ENCODE measurements around the gene OR12D2.
"Not testable (repeated sequence)": the region's sequence is repeated elsewhere in the genome, so short reads cannot be mapped to it uniquely, and the experiment has no call there.

Gene OR12D2

GRCh38 chr6:29419516-29419915 is 24.1 kb downstream of the OR12D2 start:
- Histone ChIP-seq H3K27ac (ENCODE audit: low read depth, low read length, severe bottlenecking) (peak overlapping the region; percentile 30), H3K4me3 (ENCODE audit: extremely low read depth, insufficient read depth, low read length, poor library complexity, severe bottlenecking) (no peak overlapping the region), H3K4me1 (ENCODE audit: control insufficient read depth, insufficient read depth, low read length, poor library complexity, severe bottlenecking) (peaks cover 5% of the 10 kb centered on the region), H3K9me3 (ENCODE audit: control insufficient read depth, low read length) (no peaks in the 10 kb centered on the region), H3K36me3 (ENCODE audit: control insufficient read depth, insufficient read depth, low read length) (no peaks in the 10 kb centered on the region)
- 82 to 88% methylated on average over 1 of the region's 3 CpGs for WGBS, 2 experiments (ENCODE audit: insufficient coverage in 2 of 2)

GRCh38 chr6:29424168-29424567 is 28.7 kb downstream of the OR12D2 start:
- Histone ChIP-seq H3K4me1 (ENCODE audit: control insufficient read depth, insufficient read depth, low read length, poor library complexity, severe bottlenecking) (peaks cover 3% of the 10 kb centered on the region), H3K36me3 (ENCODE audit: control insufficient read depth, insufficient read depth, low read length) (no peaks in the 10 kb centered on the region), H3K27ac (ENCODE audit: low read depth, low read length, severe bottlenecking) (no peak overlapping the region), H3K4me3 (ENCODE audit: extremely low read depth, insufficient read depth, low read length, poor library complexity, severe bottlenecking) (no peak overlapping the region), H3K9me3 (ENCODE audit: control insufficient read depth, low read length) (no peaks in the 10 kb centered on the region)
- WGBS, 2 experiments (ENCODE audit: insufficient coverage in 2 of 2): no CpG with 5 or more reads among the region's 2 CpGs

- no peak overlapping the region for H3K27ac ChIP-seq (ENCODE audit: low read depth, low read length, severe bottlenecking)
- H3K4me3 ChIP-seq (ENCODE audit: extremely low read depth, insufficient read depth, low read length, poor library complexity, severe bottlenecking): no peak overlapping the region
- WGBS, 2 experiments (ENCODE audit: insufficient coverage in 2 of 2): 100% methylated on average over 1 of the region's 2 CpGs; no CpG with 5 or more reads in 1 of the 2 experiments
- H3K9me3 ChIP-seq (ENCODE audit: control insufficient read depth, low read length): no peaks in the 10 kb centered on the region
- H3K4me1 ChIP-seq (ENCODE audit: control insufficient read depth, insufficient read depth, low read length, poor library complexity, severe bottlenecking): no peaks in the 10 kb centered on the region
- no peaks in the 10 kb centered on the region for H3K36me3 ChIP-seq (ENCODE audit: control insufficient read depth, insufficient read depth, low read length)
Observed at GRCh38 chr6:29424575-29424974, 29.1 kb downstream of the OR12D2 start.

- H3K36me3 ChIP-seq (ENCODE audit: control insufficient read depth, insufficient read depth, low read length): no peaks in the 10 kb centered on the region
- WGBS, 2 experiments (ENCODE audit: insufficient coverage in 2 of 2): no CpG with 5 or more reads among the region's 1 CpG
- H3K27ac ChIP-seq (ENCODE audit: low read depth, low read length, severe bottlenecking): no peak overlapping the region
- H3K4me1 ChIP-seq (ENCODE audit: control insufficient read depth, insufficient read depth, low read length, poor library complexity, severe bottlenecking): no peaks in the 10 kb centered on the region
- no peak overlapping the region for H3K4me3 ChIP-seq (ENCODE audit: extremely low read depth, insufficient read depth, low read length, poor library complexity, severe bottlenecking)
- no peaks in the 10 kb centered on the region for H3K9me3 ChIP-seq (ENCODE audit: control insufficient read depth, low read length)
Observed at GRCh38 chr6:29425075-29425474, 29.6 kb downstream of the OR12D2 start.

GRCh38 chr6:29426654-29427053 is 31.2 kb downstream of the OR12D2 start:
- H3K4me1 ChIP-seq (ENCODE audit: control insufficient read depth, insufficient read depth, low read length, poor library complexity, severe bottlenecking): no peaks in the 10 kb centered on the region
- no peaks in the 10 kb centered on the region for H3K9me3 ChIP-seq (ENCODE audit: control insufficient read depth, low read length)
- no peak overlapping the region for H3K27ac ChIP-seq (ENCODE audit: low read depth, low read length, severe bottlenecking)
- WGBS, 2 experiments (ENCODE audit: insufficient coverage in 2 of 2): 80 to 100% methylated on average over 1 to 2 of the region's 3 CpGs
- H3K36me3 ChIP-seq (ENCODE audit: control insufficient read depth, insufficient read depth, low read length): no peaks in the 10 kb centered on the region
- no peak overlapping the region for H3K4me3 ChIP-seq (ENCODE audit: extremely low read depth, insufficient read depth, low read length, poor library complexity, severe bottlenecking)

GRCh38 chr6:29436730-29437129 is 41.3 kb downstream of the OR12D2 start:
- not testable (repeated sequence) for H3K4me1 ChIP-seq (ENCODE audit: control insufficient read depth, insufficient read depth, low read length, poor library complexity, severe bottlenecking); H3K36me3 ChIP-seq (ENCODE audit: control insufficient read depth, insufficient read depth, low read length); H3K9me3 ChIP-seq (ENCODE audit: control insufficient read depth, low read length); H3K4me3 ChIP-seq (ENCODE audit: extremely low read depth, insufficient read depth, low read length, poor library complexity, severe bottlenecking); H3K27ac ChIP-seq (ENCODE audit: low read depth, low read length, severe bottlenecking)
- 79 to 95% methylated on average over 4 to 15 of the region's 18 CpGs for WGBS, 2 experiments (ENCODE audit: insufficient coverage in 2 of 2)

- H3K4me1 ChIP-seq (ENCODE audit: control insufficient read depth, insufficient read depth, low read length, poor library complexity, severe bottlenecking): no peaks in the 10 kb centered on the region
- no peaks in the 10 kb centered on the region for H3K36me3 ChIP-seq (ENCODE audit: control insufficient read depth, insufficient read depth, low read length)
- no peak within 1 kb of the TSS for H3K27ac ChIP-seq (ENCODE audit: low read depth, low read length, severe bottlenecking)
- H3K4me3 ChIP-seq (ENCODE audit: extremely low read depth, insufficient read depth, low read length, poor library complexity, severe bottlenecking): no peak within 1 kb of the TSS
- H3K9me3 ChIP-seq (ENCODE audit: control insufficient read depth, low read length): peaks cover 4% of the 10 kb centered on the region
Observed at GRCh38 chr6:29439006-29439405, 43.6 kb downstream of the OR12D2 start, which contains the start of gene OR10C1. Gene OR10C1, plus strand, starts transcription at chr6:29439306. Its CDS starts 710 bp downstream, at chr6:29440016.

GRCh38 chr6:29442719-29443118 is 47.3 kb downstream of the OR12D2 start:
- Histone ChIP-seq H3K4me1 (ENCODE audit: control insufficient read depth, insufficient read depth, low read length, poor library complexity, severe bottlenecking) (peaks cover 15% of the 10 kb centered on the region), H3K9me3 (ENCODE audit: control insufficient read depth, low read length) (peaks cover 12% of the 10 kb centered on the region), H3K27ac (ENCODE audit: low read depth, low read length, severe bottlenecking) (no peak overlapping the region), H3K4me3 (ENCODE audit: extremely low read depth, insufficient read depth, low read length, poor library complexity, severe bottlenecking) (no peak overlapping the region), H3K36me3 (ENCODE audit: control insufficient read depth, insufficient read depth, low read length) (no peaks in the 10 kb centered on the region)
- 83 to 100% methylated on average over 1 of the region's 1 CpG for WGBS, 2 experiments (ENCODE audit: insufficient coverage in 2 of 2)

GRCh38 chr6:29444031-29444430 is 48.6 kb downstream of the OR12D2 start:
- not testable (repeated sequence) for H3K4me3 ChIP-seq (ENCODE audit: extremely low read depth, insufficient read depth, low read length, poor library complexity, severe bottlenecking); H3K36me3 ChIP-seq (ENCODE audit: control insufficient read depth, insufficient read depth, low read length); H3K27ac ChIP-seq (ENCODE audit: low read depth, low read length, severe bottlenecking)
- peaks cover 15% of the 10 kb centered on the region for H3K4me1 ChIP-seq (ENCODE audit: control insufficient read depth, insufficient read depth, low read length, poor library complexity, severe bottlenecking)
- WGBS, 2 experiments (ENCODE audit: insufficient coverage in 2 of 2): no CpG with 5 or more reads among the region's 1 CpG
- peaks cover 16% of the 10 kb centered on the region for H3K9me3 ChIP-seq (ENCODE audit: control insufficient read depth, low read length)
